LNCaP clone FGC (cell line): Measurements from ENCODE around the gene RDH11.

ENCODE experiments used
- DNase-seq: peaks from one replicate; pipeline ENCODE4 v3.0.0-alpha.2; 2011; ENCODE audit warnings: low read depth
- H3K4me3 ChIP-seq: 2 replicates; pipeline ENCODE4 v1.5.1; 2011; ENCODE audit warnings: mild to moderate bottlenecking, low read depth, low read length, control low read depth
- TF ChIP-seq, protein P1 (sequence below): IDR thresholded peaks from 2 replicates; pipeline ENCODE4 v1.5.1; 2012; ENCODE audit warnings: mild to moderate bottlenecking; ENCODE audit not compliant: control insufficient read depth, insufficient read depth; ENCODE audit errors: extremely low read depth

RDH11 gene

DNA sequence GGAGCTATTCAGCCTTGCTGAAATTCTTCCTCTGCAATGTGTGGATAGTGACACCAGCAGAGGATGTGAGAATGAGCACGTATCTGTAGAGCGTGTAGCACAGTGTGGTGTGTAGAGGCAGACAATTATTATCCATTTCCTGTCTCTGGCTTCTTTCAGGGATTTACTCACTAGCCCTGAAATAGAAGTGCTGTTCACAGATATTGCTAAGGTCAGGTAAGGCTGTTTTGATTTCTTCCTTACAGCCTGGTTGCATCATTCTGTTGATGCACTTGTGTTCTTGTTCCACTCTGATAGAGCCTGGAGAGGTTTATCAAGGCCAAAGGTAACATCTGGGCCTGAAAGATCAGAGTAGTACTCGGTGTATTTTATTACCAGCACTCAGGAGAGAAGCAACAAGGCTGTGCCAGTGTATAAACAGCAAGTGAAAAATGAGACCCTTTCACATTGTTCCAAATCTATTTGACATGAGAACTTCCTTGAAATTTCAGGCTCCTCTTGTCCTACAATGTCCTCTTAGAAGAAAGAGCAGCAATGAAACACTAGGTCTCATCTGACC, 59.1 kb downstream of the RDH11 start:
- TF ChIP-seq, protein P1, sequence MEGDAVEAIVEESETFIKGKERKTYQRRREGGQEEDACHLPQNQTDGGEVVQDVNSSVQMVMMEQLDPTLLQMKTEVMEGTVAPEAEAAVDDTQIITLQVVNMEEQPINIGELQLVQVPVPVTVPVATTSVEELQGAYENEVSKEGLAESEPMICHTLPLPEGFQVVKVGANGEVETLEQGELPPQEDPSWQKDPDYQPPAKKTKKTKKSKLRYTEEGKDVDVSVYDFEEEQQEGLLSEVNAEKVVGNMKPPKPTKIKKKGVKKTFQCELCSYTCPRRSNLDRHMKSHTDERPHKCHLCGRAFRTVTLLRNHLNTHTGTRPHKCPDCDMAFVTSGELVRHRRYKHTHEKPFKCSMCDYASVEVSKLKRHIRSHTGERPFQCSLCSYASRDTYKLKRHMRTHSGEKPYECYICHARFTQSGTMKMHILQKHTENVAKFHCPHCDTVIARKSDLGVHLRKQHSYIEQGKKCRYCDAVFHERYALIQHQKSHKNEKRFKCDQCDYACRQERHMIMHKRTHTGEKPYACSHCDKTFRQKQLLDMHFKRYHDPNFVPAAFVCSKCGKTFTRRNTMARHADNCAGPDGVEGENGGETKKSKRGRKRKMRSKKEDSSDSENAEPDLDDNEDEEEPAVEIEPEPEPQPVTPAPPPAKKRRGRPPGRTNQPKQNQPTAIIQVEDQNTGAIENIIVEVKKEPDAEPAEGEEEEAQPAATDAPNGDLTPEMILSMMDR: no peak
- no peak overlapping the region for H3K4me3 ChIP-seq
- no peak for DNase-seq

DNA sequence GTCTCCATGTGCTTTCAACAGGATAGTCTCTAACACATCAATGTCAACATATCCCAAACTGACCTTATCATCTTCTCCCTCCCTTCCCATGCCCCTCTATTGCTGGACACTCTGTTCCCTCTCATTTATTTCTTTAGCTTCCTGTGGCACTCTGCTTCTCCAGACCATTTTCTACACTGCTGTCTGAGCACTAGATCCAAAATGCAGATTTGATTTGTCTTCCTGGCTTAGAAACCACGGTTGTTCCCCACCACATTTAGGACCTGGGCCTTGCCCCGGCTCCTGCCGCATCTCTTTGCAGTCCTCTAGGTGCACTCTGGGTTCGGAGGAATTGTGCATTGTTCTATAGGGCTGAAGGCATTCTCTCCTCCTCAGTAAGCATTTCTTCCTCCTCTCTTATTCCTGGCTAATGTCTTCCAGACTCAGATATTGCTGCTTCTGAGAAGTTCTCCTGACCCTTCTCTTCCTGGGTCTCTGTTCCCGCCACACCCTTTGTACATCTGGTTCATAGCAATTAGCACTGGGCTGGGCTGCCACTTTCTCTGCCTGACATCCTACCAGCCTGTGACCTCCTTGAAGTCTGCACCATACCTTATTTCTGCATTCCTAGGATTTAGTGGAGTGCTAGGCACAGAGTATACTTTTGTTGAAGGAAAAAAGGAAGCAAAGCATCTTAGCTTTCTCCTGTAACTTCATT, 62.0 kb downstream of the RDH11 start:
- no peak overlapping the region for H3K4me3 ChIP-seq
- DNase-seq: no peak
- TF ChIP-seq, protein P1: no peak

- TF ChIP-seq, protein P1: no peak
- DNase-seq: no peak
- no peak overlapping the region for H3K4me3 ChIP-seq
These were observed 64.6 kb downstream of the RDH11 start for GRCh38 chr14:67630938-67631337.

- DNase-seq: peak; percentile 56
- no peak overlapping the region for H3K4me3 ChIP-seq
- TF ChIP-seq, protein P1: no peak
These were observed 65.4 kb downstream of the RDH11 start for GRCh38 chr14:67630186-67630585.

DNA sequence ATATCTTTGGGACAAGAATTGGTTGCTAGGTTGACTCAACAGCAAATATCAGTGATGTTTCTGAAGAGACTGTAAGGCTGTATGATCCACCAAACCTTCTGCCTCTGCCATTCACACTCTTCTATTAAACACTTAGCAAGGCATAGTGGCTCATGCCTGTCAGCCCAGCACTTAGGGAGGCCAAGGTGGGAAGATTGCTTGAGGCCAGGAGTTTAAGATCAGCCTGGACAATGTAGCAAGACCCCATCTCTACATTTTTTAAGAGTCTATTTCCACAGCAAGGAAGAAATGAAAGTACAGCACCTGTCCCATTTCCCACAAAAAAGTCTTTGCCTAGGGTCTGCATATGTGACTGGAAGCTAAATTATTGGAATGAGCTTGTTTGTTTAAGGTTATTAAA, 68.0 kb downstream of the RDH11 start:
- DNase-seq: no peak
- H3K4me3 ChIP-seq: no peak overlapping the region
- TF ChIP-seq, protein P1: no peak
